Liver (tissue), 9 donors: ENCODE results near the gene HOPX. TPM values are rescaled to one million over a fixed set of nuclear protein-coding genes. Genes with fewer than 3 reads are reported as not detected.

Experiments
- DNase-seq: peaks from one replicate; pipeline ENCODE4 v3.0.0-alpha.2; 2017; ENCODE audit warnings: low spot score
- H3K27ac ChIP-seq, 2 donors: one replicate each; pipeline ENCODE4 v1.7.0; 2013; ENCODE audit warnings: inconsistent platforms in 2 of 2, low read length in 2 of 2, control low read depth in 1 of 2, low read depth in 1 of 2, mild to moderate bottlenecking in 1 of 2
- H3K27me3 ChIP-seq, 4 donors: one replicate each; pipeline versions ENCODE4 v1.6.1 to v1.7.0; 2013; ENCODE audit warnings: low read length in 3 of 4, inconsistent platforms in 1 of 4, mild to moderate bottlenecking in 1 of 4, moderate library complexity in 1 of 4; ENCODE audit not compliant: control insufficient read depth in 4 of 4, insufficient read depth in 4 of 4
- H3K36me3 ChIP-seq, 4 donors: one replicate each; pipeline versions ENCODE4 v1.6.1 to v1.7.0; 2013; ENCODE audit warnings: low read length in 3 of 4, mild to moderate bottlenecking in 3 of 4, low read depth in 1 of 4, moderate library complexity in 1 of 4; ENCODE audit not compliant: control insufficient read depth in 4 of 4, insufficient read depth in 3 of 4
- H3K4me1 ChIP-seq, 4 donors: one replicate each; pipeline versions ENCODE4 v1.6.1 to v1.7.0; 2013; ENCODE audit warnings: low read length in 3 of 4, mild to moderate bottlenecking in 3 of 4, moderate library complexity in 1 of 4; ENCODE audit not compliant: control insufficient read depth in 4 of 4, insufficient read depth in 4 of 4
- H3K4me3 ChIP-seq, 3 donors: one replicate each; pipeline versions ENCODE4 v1.6.1 to v1.7.0; 2013; ENCODE audit warnings: low read length in 3 of 3, control low read depth in 1 of 3, low read depth in 1 of 3, mild to moderate bottlenecking in 1 of 3
- H3K9ac ChIP-seq, 2 donors: one replicate each; pipeline ENCODE4 v1.7.0; 2013; ENCODE audit warnings: low read length in 2 of 2, mild to moderate bottlenecking in 2 of 2, moderate library complexity in 2 of 2, control low read depth in 1 of 2, low read depth in 1 of 2
- H3K9me3 ChIP-seq, 4 donors: one replicate each; pipeline versions ENCODE4 v1.6.1 to v1.7.0; 2013; ENCODE audit warnings: low read length in 3 of 4; ENCODE audit not compliant: control insufficient read depth in 4 of 4
- EGR1 ChIP-seq, 2 donors: IDR thresholded peaks; 2 replicates each; pipeline ENCODE4 v1.6.1; 2016 to 2018; ENCODE audit warnings: antibody characterized with exemption in 2 of 2, low read depth in 2 of 2
- FOXA1 ChIP-seq: IDR thresholded peaks from 2 replicates; pipeline ENCODE4 v1.6.1; 2016; ENCODE audit warnings: antibody characterized with exemption
- FOXA2 ChIP-seq: IDR thresholded peaks from 2 replicates; pipeline ENCODE4 v1.6.1; 2016; ENCODE audit warnings: antibody characterized with exemption
- GABPA ChIP-seq, 2 donors: IDR thresholded peaks in 1 of 2; conservative IDR thresholded peaks in 1 of 2; 2 replicates each; pipeline ENCODE4 v1.6.1; 2016; ENCODE audit warnings: antibody characterized with exemption in 2 of 2, mild to moderate bottlenecking in 1 of 2, moderate library complexity in 1 of 2
- HNF4A ChIP-seq, 2 donors: conservative IDR thresholded peaks; 2 replicates each; pipeline ENCODE4 v1.6.1; 2016; ENCODE audit warnings: antibody characterized with exemption in 2 of 2, mild to moderate bottlenecking in 2 of 2
- HNF4G ChIP-seq: IDR thresholded peaks from 2 replicates; pipeline ENCODE4 v1.6.1; 2016; ENCODE audit warnings: antibody characterized with exemption
- JUND ChIP-seq, 2 donors: IDR thresholded peaks; 2 replicates each; pipeline ENCODE4 v1.6.1; 2016; ENCODE audit warnings: antibody characterized with exemption in 2 of 2
- NR2F2 ChIP-seq: IDR thresholded peaks from 2 replicates; pipeline ENCODE4 v1.6.1; 2016; ENCODE audit warnings: antibody characterized with exemption
- RAD21 ChIP-seq, 2 donors: IDR thresholded peaks; 2 replicates each; pipeline ENCODE4 v1.6.1; 2016; ENCODE audit warnings: antibody characterized with exemption in 2 of 2, mild to moderate bottlenecking in 2 of 2
- RXRA ChIP-seq, 2 donors: IDR thresholded peaks; 2 replicates each; pipeline ENCODE4 v1.6.1; 2017 to 2018; ENCODE audit warnings: antibody characterized with exemption in 2 of 2, mild to moderate bottlenecking in 1 of 2
- SP1 ChIP-seq: IDR thresholded peaks from 2 replicates; pipeline ENCODE4 v1.6.1; 2018; ENCODE audit warnings: antibody characterized with exemption, mild to moderate bottlenecking
- TAF1 ChIP-seq: conservative IDR thresholded peaks from 2 replicates; pipeline ENCODE4 v1.6.1; 2016; ENCODE audit warnings: antibody characterized with exemption, mild to moderate bottlenecking
- YY1 ChIP-seq: IDR thresholded peaks from 2 replicates; pipeline ENCODE4 v1.6.1; 2016; ENCODE audit warnings: antibody characterized with exemption, mild to moderate bottlenecking
- WGBS: extraction: QIAGEN DNeasy Blood & Tissue Kit; methylation state at CpG from one replicate; pipeline ENCODE4 v1.1.7; 2013; 5-methylcytosine and 5-hydroxymethylcytosine counted together
- polyA plus RNA-seq, 2 donors: library from polyadenylated mRNA; stranded (reverse) in 1 of 2; unstranded in 1 of 2; fragments of 200-250 nt in 1 of 2; fragments of >200 nt in 1 of 2; fragmentation: Nextera tagmentation in 1 of 2; extraction: Ambion mirVana in 1 of 2; gene quantifications; one replicate each; pipeline versions ENCODE4 v1.2.1 to v1.2.3, GENCODE V29; 2013 to 2015
- total RNA-seq, 2 donors: library from RNA; depleted of rRNA; stranded (reverse); fragments of >200 nt; gene quantifications; one replicate each; pipeline ENCODE4 v1.2.3, GENCODE V29; 2014
- TF ChIP-seq, protein P1 (sequence below): IDR thresholded peaks from 2 replicates; pipeline ENCODE4 v1.6.1; 2016; ENCODE audit warnings: antibody characterized with exemption
- TF ChIP-seq, protein P2 (sequence below): fragments of 150-350 bp; IDR thresholded peaks from 2 replicates; pipeline ENCODE4 v1.5.1; 2017; ENCODE audit warnings: improper control_type of control experiment, low read depth, low read length; ENCODE audit not compliant: missing input control
- TF ChIP-seq, protein P3 (sequence below): IDR thresholded peaks from 2 replicates; pipeline ENCODE4 v1.6.1; 2016; ENCODE audit warnings: antibody characterized with exemption
- TF ChIP-seq, protein P4 (sequence below): IDR thresholded peaks from 2 replicates; pipeline ENCODE4 v1.6.1; 2016; ENCODE audit warnings: antibody characterized with exemption, mild to moderate bottlenecking
- TF ChIP-seq, protein P5 (sequence below): IDR thresholded peaks from 2 replicates; pipeline ENCODE4 v1.6.1; 2016; ENCODE audit warnings: antibody characterized with exemption
- donor health status: healthy.
- donor health status: healthy.
- donor health status: healthy.
- donor health status: healthy.
- donor health status: healthy.

The HOPX gene
- total and polyA plus RNA-seq, 4 donors = 0.40 to 2.4 (median 0.63) TPM

DNA sequence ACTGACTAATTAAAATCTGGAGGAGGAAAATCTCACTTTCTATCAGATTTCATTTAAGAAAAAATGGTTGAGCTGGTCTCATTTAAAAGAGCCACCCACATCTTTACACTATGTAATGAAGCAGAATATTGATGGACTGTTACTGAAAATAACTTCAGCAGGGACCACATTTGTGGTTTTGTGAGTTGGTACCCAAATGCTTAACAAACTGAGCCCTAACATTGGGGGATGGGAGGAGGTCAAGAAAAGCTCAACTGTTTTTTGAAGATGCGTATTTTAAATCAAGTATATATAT is 30.1 kb downstream of the HOPX start:
- no peak for DNase-seq
- H3K27ac ChIP-seq = no peak overlapping the region
- peaks cover 0 to 5% (median 2%) of the 10 kb centered on the region in 4 donors for H3K9me3 ChIP-seq
- H3K27me3 ChIP-seq = peaks cover 0 to 6% (median under 1%) of the 10 kb centered on the region in 4 donors
- H3K4me3 ChIP-seq = no peak overlapping the region
- H3K9ac ChIP-seq = no peak overlapping the region
- TF ChIP-seq HNF4A (conservative IDR thresholded peaks at IDR 0.05) = no peak
- no peak for TF ChIP-seq SP1
- TF ChIP-seq, protein P1, sequence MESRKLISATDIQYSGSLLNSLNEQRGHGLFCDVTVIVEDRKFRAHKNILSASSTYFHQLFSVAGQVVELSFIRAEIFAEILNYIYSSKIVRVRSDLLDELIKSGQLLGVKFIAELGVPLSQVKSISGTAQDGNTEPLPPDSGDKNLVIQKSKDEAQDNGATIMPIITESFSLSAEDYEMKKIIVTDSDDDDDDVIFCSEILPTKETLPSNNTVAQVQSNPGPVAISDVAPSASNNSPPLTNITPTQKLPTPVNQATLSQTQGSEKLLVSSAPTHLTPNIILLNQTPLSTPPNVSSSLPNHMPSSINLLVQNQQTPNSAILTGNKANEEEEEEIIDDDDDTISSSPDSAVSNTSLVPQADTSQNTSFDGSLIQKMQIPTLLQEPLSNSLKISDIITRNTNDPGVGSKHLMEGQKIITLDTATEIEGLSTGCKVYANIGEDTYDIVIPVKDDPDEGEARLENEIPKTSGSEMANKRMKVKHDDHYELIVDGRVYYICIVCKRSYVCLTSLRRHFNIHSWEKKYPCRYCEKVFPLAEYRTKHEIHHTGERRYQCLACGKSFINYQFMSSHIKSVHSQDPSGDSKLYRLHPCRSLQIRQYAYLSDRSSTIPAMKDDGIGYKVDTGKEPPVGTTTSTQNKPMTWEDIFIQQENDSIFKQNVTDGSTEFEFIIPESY = no peak
- TF ChIP-seq TAF1 = no peak
- TF ChIP-seq, protein P2, sequence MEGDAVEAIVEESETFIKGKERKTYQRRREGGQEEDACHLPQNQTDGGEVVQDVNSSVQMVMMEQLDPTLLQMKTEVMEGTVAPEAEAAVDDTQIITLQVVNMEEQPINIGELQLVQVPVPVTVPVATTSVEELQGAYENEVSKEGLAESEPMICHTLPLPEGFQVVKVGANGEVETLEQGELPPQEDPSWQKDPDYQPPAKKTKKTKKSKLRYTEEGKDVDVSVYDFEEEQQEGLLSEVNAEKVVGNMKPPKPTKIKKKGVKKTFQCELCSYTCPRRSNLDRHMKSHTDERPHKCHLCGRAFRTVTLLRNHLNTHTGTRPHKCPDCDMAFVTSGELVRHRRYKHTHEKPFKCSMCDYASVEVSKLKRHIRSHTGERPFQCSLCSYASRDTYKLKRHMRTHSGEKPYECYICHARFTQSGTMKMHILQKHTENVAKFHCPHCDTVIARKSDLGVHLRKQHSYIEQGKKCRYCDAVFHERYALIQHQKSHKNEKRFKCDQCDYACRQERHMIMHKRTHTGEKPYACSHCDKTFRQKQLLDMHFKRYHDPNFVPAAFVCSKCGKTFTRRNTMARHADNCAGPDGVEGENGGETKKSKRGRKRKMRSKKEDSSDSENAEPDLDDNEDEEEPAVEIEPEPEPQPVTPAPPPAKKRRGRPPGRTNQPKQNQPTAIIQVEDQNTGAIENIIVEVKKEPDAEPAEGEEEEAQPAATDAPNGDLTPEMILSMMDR = no peak
- TF ChIP-seq GABPA (IDR thresholded peaks at IDR 0.05 in 1 of 2, conservative IDR thresholded peaks at IDR 0.05 in 1 of 2) = no peak
- TF ChIP-seq FOXA1 = no peak
- TF ChIP-seq YY1 = no peak
- no peak for TF ChIP-seq EGR1 (IDR thresholded peaks at IDR 0.05; ENCODE audit: low read depth in 2 of 2)
- TF ChIP-seq, protein P3, sequence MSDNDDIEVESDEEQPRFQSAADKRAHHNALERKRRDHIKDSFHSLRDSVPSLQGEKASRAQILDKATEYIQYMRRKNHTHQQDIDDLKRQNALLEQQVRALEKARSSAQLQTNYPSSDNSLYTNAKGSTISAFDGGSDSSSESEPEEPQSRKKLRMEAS = no peak
- TF ChIP-seq RAD21 (IDR thresholded peaks at IDR 0.05) = no peak
- TF ChIP-seq HNF4G = no peak
- 81% methylated on average over 1 of the region's 1 CpG for WGBS
- H3K36me3 ChIP-seq = no peaks in the 10 kb centered on the region
- H3K4me1 ChIP-seq = peaks cover 4 to 12% (median 6%) of the 10 kb centered on the region in 4 donors

DNA sequence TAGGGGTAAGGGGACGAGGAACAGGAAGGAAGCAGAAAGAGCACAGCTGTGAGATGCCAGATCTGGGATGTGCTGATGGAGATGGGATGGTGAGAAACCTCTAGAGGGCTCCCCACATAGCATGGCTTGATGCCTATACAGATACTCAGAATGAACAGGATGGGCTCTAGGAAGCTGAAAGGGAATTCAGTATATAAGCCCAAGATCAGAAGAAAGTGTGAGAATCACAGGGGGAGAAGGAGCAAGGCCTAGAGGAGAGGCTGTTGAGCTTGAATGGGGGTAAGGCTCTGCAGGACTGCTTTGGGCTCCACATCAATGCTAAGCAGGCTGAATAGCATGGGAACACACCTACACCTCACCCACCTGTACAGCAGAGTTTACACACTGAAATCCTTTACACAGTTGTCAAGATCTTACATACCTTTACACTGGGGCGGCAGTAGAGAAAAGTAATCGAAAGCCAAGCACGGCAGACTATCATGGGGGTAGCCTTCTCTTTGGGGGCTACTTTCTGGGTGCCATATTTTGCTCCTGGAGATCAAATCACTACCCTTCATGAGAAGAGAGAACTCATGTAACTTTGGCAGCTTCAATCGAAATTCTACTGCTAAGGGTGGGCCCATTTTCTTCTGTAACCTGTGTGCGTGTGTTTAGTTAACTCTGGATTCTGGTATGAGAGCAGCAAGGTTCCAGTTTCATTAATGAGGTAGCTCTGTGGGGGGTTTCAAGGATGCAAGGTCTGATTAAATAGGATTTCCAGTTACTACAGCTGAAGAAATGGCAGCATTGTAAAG is 30.6 kb downstream of the HOPX start:
- Histone ChIP-seq H3K4me3 (no peak overlapping the region), H3K27me3 (peaks cover 0 to 6% (median under 1%) of the 10 kb centered on the region in 4 donors), H3K4me1 (peaks cover 0 to 6% (median 3%) of the 10 kb centered on the region in 4 donors), H3K9me3 (peaks cover 0 to 5% (median 2%) of the 10 kb centered on the region in 4 donors), H3K36me3 (no peaks in the 10 kb centered on the region), H3K9ac (no peak overlapping the region), H3K27ac (no peak overlapping the region)
- WGBS = 63% methylated on average over 6 of the region's 6 CpGs
- TF ChIP-seq EGR1 (IDR thresholded peaks at IDR 0.05; ENCODE audit: low read depth in 2 of 2) (no peak), JUND (IDR thresholded peaks at IDR 0.05) (no peak), HNF4G (no peak), NR2F2 (no peak), FOXA2 (no peak), HNF4A (conservative IDR thresholded peaks at IDR 0.05) (no peak), RXRA (IDR thresholded peaks at IDR 0.05) (no peak), FOXA1 (no peak), SP1 (no peak)
- TF ChIP-seq, protein P4, sequence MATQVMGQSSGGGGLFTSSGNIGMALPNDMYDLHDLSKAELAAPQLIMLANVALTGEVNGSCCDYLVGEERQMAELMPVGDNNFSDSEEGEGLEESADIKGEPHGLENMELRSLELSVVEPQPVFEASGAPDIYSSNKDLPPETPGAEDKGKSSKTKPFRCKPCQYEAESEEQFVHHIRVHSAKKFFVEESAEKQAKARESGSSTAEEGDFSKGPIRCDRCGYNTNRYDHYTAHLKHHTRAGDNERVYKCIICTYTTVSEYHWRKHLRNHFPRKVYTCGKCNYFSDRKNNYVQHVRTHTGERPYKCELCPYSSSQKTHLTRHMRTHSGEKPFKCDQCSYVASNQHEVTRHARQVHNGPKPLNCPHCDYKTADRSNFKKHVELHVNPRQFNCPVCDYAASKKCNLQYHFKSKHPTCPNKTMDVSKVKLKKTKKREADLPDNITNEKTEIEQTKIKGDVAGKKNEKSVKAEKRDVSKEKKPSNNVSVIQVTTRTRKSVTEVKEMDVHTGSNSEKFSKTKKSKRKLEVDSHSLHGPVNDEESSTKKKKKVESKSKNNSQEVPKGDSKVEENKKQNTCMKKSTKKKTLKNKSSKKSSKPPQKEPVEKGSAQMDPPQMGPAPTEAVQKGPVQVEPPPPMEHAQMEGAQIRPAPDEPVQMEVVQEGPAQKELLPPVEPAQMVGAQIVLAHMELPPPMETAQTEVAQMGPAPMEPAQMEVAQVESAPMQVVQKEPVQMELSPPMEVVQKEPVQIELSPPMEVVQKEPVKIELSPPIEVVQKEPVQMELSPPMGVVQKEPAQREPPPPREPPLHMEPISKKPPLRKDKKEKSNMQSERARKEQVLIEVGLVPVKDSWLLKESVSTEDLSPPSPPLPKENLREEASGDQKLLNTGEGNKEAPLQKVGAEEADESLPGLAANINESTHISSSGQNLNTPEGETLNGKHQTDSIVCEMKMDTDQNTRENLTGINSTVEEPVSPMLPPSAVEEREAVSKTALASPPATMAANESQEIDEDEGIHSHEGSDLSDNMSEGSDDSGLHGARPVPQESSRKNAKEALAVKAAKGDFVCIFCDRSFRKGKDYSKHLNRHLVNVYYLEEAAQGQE = no peak
- TF ChIP-seq, protein P2 = no peak
- TF ChIP-seq, protein P5, sequence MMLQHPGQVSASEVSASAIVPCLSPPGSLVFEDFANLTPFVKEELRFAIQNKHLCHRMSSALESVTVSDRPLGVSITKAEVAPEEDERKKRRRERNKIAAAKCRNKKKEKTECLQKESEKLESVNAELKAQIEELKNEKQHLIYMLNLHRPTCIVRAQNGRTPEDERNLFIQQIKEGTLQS = no peak
- TF ChIP-seq, protein P1 = no peak
- TF ChIP-seq, protein P3 = no peak
- no peak for DNase-seq
